HCT116 (cell line): ENCODE results near the gene TAF4B. TPM values are rescaled to one million over a fixed set of nuclear protein-coding genes. Genes with fewer than 3 reads are reported as not detected.

ENCODE experiments used
- ATAC-seq: fragments of 200-7000 bp; cut with Tn5 transposase; 2 replicates; pipeline ENCODE4 v1.9.1; 2020; ENCODE audit warnings: mild to moderate bottlenecking, moderate library complexity
- BruUV-seq: library from RNA; stranded (reverse); fragments of 400-500 nt; replicated peaks from 2 replicates; lab custom pipeline; 2021; lab: Mats Ljungman, UMichigan
- CTCF ChIA-PET: fragments of 300-600 bp; sonication (Branson Sonifier 250); formaldehyde crosslinking; loops from one replicate; lab custom pipeline; 2021; ENCODE audit warnings: antibody characterized with exemption; lab: Charles Lee
- POLR2A ChIA-PET: fragments of 300-600, 350-600 bp; sonication (Branson Sonifier 250); formaldehyde crosslinking; loops from one replicate; lab custom pipeline; 2021; ENCODE audit warnings: antibody characterized with exemption; lab: Charles Lee
- RAD21 ChIA-PET, 2 experiments: fragments of 300-600 bp; sonication (Branson Sonifier 250); formaldehyde crosslinking; loops; one replicate each; lab custom pipeline; 2023; ENCODE audit warnings: low total read pairs in 2 of 2; ENCODE audit not compliant: uncharacterized antibody in 2 of 2, unreplicated experiment in 2 of 2, low non-redundant PET in 1 of 2; lab: Charles Lee
- DNase-seq: peaks from one replicate; pipeline ENCODE4 v3.0.0-alpha.2; 2010; ENCODE audit warnings: low read depth, low spot score
- H2AFZ ChIP-seq: fragments of 200-600 bp; shearing (Covaris generic), sonication (generic); 2 replicates; pipeline ENCODE4 v1.6.1; 2017; ENCODE audit warnings: low read depth, mixed run types, mixed read lengths, antibody characterized with exemption, low read length; ENCODE audit not compliant: poor library complexity, severe bottlenecking
- H3K27ac ChIP-seq: 2 replicates; pipeline ENCODE4 v1.5.1; 2012; ENCODE audit warnings: low read depth, low read length
- H3K27me3 ChIP-seq: fragments of 200-600 bp; sonication (generic); 2 replicates; pipeline ENCODE4 v1.6.1; 2016; ENCODE audit warnings: mixed run types, low read length, mixed read lengths; ENCODE audit not compliant: insufficient read depth
- H3K36me3 ChIP-seq, 2 experiments: fragments of 200-500 bp in 1 of 2; fragments of 200-600 bp in 1 of 2; sonication (Bioruptor generic) in 1 of 2; sonication (generic) in 1 of 2; 2 replicates each; pipeline versions ENCODE4 v1.5.1 to v1.6.1; 2014 to 2016; ENCODE audit warnings: low read length in 2 of 2, inconsistent platforms in 1 of 2, mixed read lengths in 1 of 2, mixed run types in 1 of 2; ENCODE audit not compliant: insufficient read depth in 2 of 2, control insufficient read depth in 1 of 2
- H3K4me1 ChIP-seq, 2 experiments: fragments of 200-600 bp in 1 of 2; sonication (generic) in 1 of 2; 2 replicates each; pipeline versions ENCODE4 v1.5.1 to v1.6.1; 2012 to 2017; ENCODE audit warnings: low read length in 2 of 2, inconsistent platforms in 1 of 2, mild to moderate bottlenecking in 1 of 2, mixed read lengths in 1 of 2, mixed run types in 1 of 2, moderate library complexity in 1 of 2; ENCODE audit not compliant: insufficient read depth in 2 of 2, control insufficient read depth in 1 of 2
- H3K4me2 ChIP-seq: fragments of 200-600 bp; sonication (generic); 2 replicates; pipeline ENCODE4 v1.6.1; 2017; ENCODE audit warnings: mixed run types, low read length, mixed read lengths
- H3K4me3 ChIP-seq, 2 experiments: fragments of 200-600 bp in 1 of 2; sonication (generic) in 1 of 2; replicated peaks in 1 of 2; 2 replicates each; pipeline ENCODE4 v1.5.1; 2011 to 2016; ENCODE audit warnings: low read length in 2 of 2, control low read depth in 1 of 2, low read depth in 1 of 2, mild to moderate bottlenecking in 1 of 2, mixed read lengths in 1 of 2, mixed run types in 1 of 2
- H3K79me2 ChIP-seq: fragments of 200-600 bp; sonication (generic); 2 replicates; pipeline ENCODE4 v1.6.1; 2017; ENCODE audit warnings: mild to moderate bottlenecking, mixed run types, low read length, moderate library complexity, mixed read lengths; ENCODE audit not compliant: insufficient read depth
- H3K9ac ChIP-seq: fragments of 200-600 bp; sonication (generic); 2 replicates; pipeline ENCODE4 v1.6.1; 2016; ENCODE audit warnings: low read length, mixed read lengths
- H3K9me2 ChIP-seq: fragments of 200-600 bp; sonication (generic), shearing (Covaris generic); 2 replicates; pipeline ENCODE4 v1.6.1; 2017; ENCODE audit warnings: mixed run types, mild to moderate bottlenecking, moderate library complexity; ENCODE audit not compliant: insufficient read depth
- H3K9me3 ChIP-seq, 2 experiments: fragments of 200-500 bp in 1 of 2; fragments of 200-600 bp in 1 of 2; sonication (Bioruptor generic) in 1 of 2; sonication (generic) in 1 of 2; 2 replicates each; pipeline ENCODE4 v1.6.1; 2014 to 2017; ENCODE audit warnings: low read length in 2 of 2, mixed read lengths in 2 of 2, inconsistent platforms in 1 of 2, low read depth in 1 of 2, mild to moderate bottlenecking in 1 of 2, mixed run types in 1 of 2, moderate library complexity in 1 of 2; ENCODE audit not compliant: control insufficient read depth in 1 of 2, insufficient read depth in 1 of 2
- H4K20me1 ChIP-seq: fragments of 200-600 bp; sonication (generic), shearing (Covaris generic); 2 replicates; pipeline ENCODE4 v1.6.1; 2017; ENCODE audit warnings: mixed run types, mild to moderate bottlenecking, moderate library complexity; ENCODE audit not compliant: insufficient read depth
- CBX3 ChIP-seq: IDR thresholded peaks from 2 replicates; pipeline ENCODE4 v1.6.1; 2012; ENCODE audit warnings: low read depth
- CEBPB ChIP-seq: IDR thresholded peaks from 2 replicates; pipeline ENCODE4 v1.6.1; 2012; ENCODE audit warnings: low read depth
- CTCF ChIP-seq, 3 experiments: fragments of 200-600 bp in 1 of 3; sonication (generic) in 1 of 3; IDR thresholded peaks in 2 of 3; conservative IDR thresholded peaks in 1 of 3; 2 replicates each; pipeline ENCODE4 v1.5.1; 2012 to 2017; ENCODE audit warnings: low read depth in 2 of 3, low read length in 2 of 3, antibody characterized with exemption in 1 of 3, borderline replicate concordance in 1 of 3, control low read depth in 1 of 3, mild to moderate bottlenecking in 1 of 3, mixed read lengths in 1 of 3, mixed run types in 1 of 3, moderate library complexity in 1 of 3; ENCODE audit not compliant: insufficient read depth in 1 of 3
- EGR1 ChIP-seq: IDR thresholded peaks from 2 replicates; pipeline ENCODE4 v1.6.1; 2012; ENCODE audit warnings: low read depth
- ELF1 ChIP-seq: IDR thresholded peaks from 2 replicates; pipeline ENCODE4 v1.6.1; 2012; ENCODE audit warnings: low read depth, borderline replicate concordance
- EZH2phosphoT487 ChIP-seq: fragments of 200-600 bp; IDR thresholded peaks from 2 replicates; pipeline ENCODE4 v1.6.1; 2018; ENCODE audit warnings: antibody characterized with exemption, borderline replicate concordance
- FOSL1 ChIP-seq: IDR thresholded peaks from 2 replicates; pipeline ENCODE4 v1.6.1; 2012; ENCODE audit warnings: low read depth
- JUND ChIP-seq: IDR thresholded peaks from 2 replicates; pipeline ENCODE4 v1.6.1; 2012
- MAX ChIP-seq: IDR thresholded peaks from 2 replicates; pipeline ENCODE4 v1.6.1; 2012
- SIN3A ChIP-seq: IDR thresholded peaks from 2 replicates; pipeline ENCODE4 v1.6.1; 2012; ENCODE audit warnings: low read depth
- SP1 ChIP-seq: IDR thresholded peaks from 2 replicates; pipeline ENCODE4 v1.6.1; 2012; ENCODE audit warnings: low read depth
- SRF ChIP-seq: IDR thresholded peaks from 2 replicates; pipeline ENCODE4 v1.6.1; 2012; ENCODE audit warnings: low read depth
- TCF7L2 ChIP-seq: IDR thresholded peaks from 2 replicates; pipeline ENCODE4 v1.7.0; 2011; ENCODE audit warnings: borderline replicate concordance, inconsistent platforms; ENCODE audit not compliant: insufficient read depth, insufficient read length; ENCODE audit errors: extremely low read depth
- ZFX ChIP-seq: fragments of 450-650 bp; IDR thresholded peaks from 2 replicates; pipeline ENCODE4 v1.6.1; 2017
- ZNF274 ChIP-seq: fragments of 200-500 bp; sonication (Bioruptor generic); IDR thresholded peaks from 2 replicates; pipeline ENCODE4 v1.6.1; 2014; ENCODE audit warnings: mild to moderate bottlenecking, low read depth, low read length, inconsistent platforms
- intact Hi-C: fragments of 100-400 bp; cut with micrococcal nuclease; formaldehyde crosslinking; loops from 2 replicates; pipeline ENCODE4 v1.10.0; 2022
- total RNA-seq: library from RNA; stranded (reverse); gene quantifications from one replicate; pipeline ENCODE4 v1.2.1, GENCODE V29; 2021; ENCODE audit not compliant: unreplicated experiment
- TF ChIP-seq, protein P1 (sequence below): IDR thresholded peaks from 2 replicates; pipeline ENCODE4 v1.6.1; 2012
- TF ChIP-seq, protein P2 (sequence below): IDR thresholded peaks from 2 replicates; pipeline ENCODE4 v1.6.1; 2011; ENCODE audit warnings: mild to moderate bottlenecking, low read length, moderate library complexity; ENCODE audit not compliant: insufficient replicate concordance; ENCODE audit errors: extremely low read depth
- TF ChIP-seq, protein P3 (sequence below): IDR thresholded peaks from 2 replicates; pipeline ENCODE4 v1.6.1; 2012; ENCODE audit warnings: low read depth

TAF4B gene
- total RNA-seq, 1 experiment from 2014 or later = 17.8 TPM

DNA sequence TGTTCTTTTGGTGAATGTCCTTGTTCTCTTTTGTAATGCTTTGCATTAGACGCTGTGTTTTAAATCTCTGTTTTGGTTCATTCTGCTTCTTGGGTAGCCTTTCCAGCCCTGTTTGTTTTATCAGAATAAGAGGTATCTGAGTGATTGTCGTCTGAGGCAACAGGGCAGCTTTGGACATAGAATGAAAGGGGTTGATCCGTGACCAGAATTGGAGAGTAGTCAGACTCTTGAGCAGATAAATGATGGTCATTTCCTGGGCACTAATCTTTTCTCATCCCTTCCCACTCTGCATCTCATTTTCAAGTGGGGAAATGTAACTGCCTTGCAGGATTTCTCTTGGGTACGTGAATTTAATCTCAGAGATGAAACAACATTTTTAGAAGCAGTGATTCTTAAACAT lies 61.4 kb downstream of the TAF4B start (continued):
- TF ChIP-seq, protein P1, sequence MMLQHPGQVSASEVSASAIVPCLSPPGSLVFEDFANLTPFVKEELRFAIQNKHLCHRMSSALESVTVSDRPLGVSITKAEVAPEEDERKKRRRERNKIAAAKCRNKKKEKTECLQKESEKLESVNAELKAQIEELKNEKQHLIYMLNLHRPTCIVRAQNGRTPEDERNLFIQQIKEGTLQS = no peak

DNA sequence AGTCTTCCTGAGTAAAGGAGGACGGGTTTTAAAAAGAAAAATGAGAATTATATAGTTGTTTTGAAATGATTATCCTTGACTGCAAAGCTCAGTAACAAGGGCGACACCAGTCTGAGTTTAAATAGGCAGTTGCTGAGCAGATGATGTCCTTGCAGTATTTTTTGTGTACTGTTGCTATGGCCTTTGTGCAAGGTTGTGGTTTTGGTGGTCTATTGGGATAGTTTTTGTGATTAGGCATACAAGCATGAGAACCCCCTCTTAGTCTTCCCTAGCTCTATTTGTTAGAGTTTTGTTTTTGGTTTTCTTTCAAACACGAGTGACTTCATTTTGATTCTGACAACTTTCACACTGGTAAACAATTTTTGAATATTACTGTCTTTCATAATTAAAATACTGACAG lies 64.1 kb downstream of the TAF4B start:
- H3K27ac ChIP-seq = no peak overlapping the region
- no peaks in the 10 kb centered on the region for H3K9me3 ChIP-seq
- no peak overlapping the region for H3K4me3 ChIP-seq
- ATAC-seq = no peak
- H3K9me2 ChIP-seq = no peaks in the 10 kb centered on the region
- H3K9ac ChIP-seq = no peak overlapping the region
- H3K36me3 ChIP-seq = peaks cover 0 to 16% of the 10 kb centered on the region in 2 experiments; a peak in 1 of 4 replicates
- ChIA-PET RAD21 (no interaction called here), POLR2A (no interaction called here), CTCF (no interaction called here)
- H3K4me1 ChIP-seq = no peaks in the 10 kb centered on the region
- intact Hi-C loops = no loop called here
- no peaks in the 10 kb centered on the region for H4K20me1 ChIP-seq
- DNase-seq = no peak
- peaks cover 10% of the 10 kb centered on the region; the same call in 1 of the 2 replicates for H3K79me2 ChIP-seq
- no peaks in the 10 kb centered on the region for H3K27me3 ChIP-seq
- H2AFZ ChIP-seq = no peak overlapping the region
- TF ChIP-seq EZH2phosphoT487 (no peak), CEBPB (no peak), CTCF (IDR thresholded peaks at IDR 0.05 in 2 of 3, conservative IDR thresholded peaks at IDR 0.05 in 1 of 3; ENCODE audit: borderline replicate concordance in 1 of 3, insufficient read depth in 1 of 3, low read depth in 2 of 3, low read length in 2 of 3) (no peak), ELF1 (no peak), ZNF274 (no peak), FOSL1 (no peak), CBX3 (no peak), SRF (no peak), EGR1 (no peak), MAX (no peak), ZFX (no peak), SIN3A (no peak), JUND (no peak), SP1 (no peak), TCF7L2 (no peak)
- TF ChIP-seq, protein P2, sequence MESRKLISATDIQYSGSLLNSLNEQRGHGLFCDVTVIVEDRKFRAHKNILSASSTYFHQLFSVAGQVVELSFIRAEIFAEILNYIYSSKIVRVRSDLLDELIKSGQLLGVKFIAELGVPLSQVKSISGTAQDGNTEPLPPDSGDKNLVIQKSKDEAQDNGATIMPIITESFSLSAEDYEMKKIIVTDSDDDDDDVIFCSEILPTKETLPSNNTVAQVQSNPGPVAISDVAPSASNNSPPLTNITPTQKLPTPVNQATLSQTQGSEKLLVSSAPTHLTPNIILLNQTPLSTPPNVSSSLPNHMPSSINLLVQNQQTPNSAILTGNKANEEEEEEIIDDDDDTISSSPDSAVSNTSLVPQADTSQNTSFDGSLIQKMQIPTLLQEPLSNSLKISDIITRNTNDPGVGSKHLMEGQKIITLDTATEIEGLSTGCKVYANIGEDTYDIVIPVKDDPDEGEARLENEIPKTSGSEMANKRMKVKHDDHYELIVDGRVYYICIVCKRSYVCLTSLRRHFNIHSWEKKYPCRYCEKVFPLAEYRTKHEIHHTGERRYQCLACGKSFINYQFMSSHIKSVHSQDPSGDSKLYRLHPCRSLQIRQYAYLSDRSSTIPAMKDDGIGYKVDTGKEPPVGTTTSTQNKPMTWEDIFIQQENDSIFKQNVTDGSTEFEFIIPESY = no peak
- TF ChIP-seq, protein P3, sequence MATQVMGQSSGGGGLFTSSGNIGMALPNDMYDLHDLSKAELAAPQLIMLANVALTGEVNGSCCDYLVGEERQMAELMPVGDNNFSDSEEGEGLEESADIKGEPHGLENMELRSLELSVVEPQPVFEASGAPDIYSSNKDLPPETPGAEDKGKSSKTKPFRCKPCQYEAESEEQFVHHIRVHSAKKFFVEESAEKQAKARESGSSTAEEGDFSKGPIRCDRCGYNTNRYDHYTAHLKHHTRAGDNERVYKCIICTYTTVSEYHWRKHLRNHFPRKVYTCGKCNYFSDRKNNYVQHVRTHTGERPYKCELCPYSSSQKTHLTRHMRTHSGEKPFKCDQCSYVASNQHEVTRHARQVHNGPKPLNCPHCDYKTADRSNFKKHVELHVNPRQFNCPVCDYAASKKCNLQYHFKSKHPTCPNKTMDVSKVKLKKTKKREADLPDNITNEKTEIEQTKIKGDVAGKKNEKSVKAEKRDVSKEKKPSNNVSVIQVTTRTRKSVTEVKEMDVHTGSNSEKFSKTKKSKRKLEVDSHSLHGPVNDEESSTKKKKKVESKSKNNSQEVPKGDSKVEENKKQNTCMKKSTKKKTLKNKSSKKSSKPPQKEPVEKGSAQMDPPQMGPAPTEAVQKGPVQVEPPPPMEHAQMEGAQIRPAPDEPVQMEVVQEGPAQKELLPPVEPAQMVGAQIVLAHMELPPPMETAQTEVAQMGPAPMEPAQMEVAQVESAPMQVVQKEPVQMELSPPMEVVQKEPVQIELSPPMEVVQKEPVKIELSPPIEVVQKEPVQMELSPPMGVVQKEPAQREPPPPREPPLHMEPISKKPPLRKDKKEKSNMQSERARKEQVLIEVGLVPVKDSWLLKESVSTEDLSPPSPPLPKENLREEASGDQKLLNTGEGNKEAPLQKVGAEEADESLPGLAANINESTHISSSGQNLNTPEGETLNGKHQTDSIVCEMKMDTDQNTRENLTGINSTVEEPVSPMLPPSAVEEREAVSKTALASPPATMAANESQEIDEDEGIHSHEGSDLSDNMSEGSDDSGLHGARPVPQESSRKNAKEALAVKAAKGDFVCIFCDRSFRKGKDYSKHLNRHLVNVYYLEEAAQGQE = no peak
- H3K4me2 ChIP-seq = no peak overlapping the region
- BruUV-seq = no TSS peak
